Ovary (tissue), 9 donors: Measurements from ENCODE around the gene NOTCH1. TPM values are rescaled to one million over a fixed set of nuclear protein-coding genes. Genes with fewer than 3 reads are reported as not detected.

Experiments used
- DNase-seq, 5 donors: peaks; one replicate each; pipeline ENCODE4 v3.0.0-alpha.2; 2019 to 2020
- H3K27ac ChIP-seq, 2 donors: fragments of 200-600 bp; one replicate each; pipeline versions ENCODE4 v1.5.1 to v1.8.0; 2019 to 2022
- H3K27me3 ChIP-seq: fragments of 200-600 bp; one replicate; pipeline ENCODE4 v1.8.0; 2022
- H3K36me3 ChIP-seq: fragments of 200-600 bp; sonication (generic); one replicate; pipeline ENCODE4 v1.5.1; 2019
- H3K4me1 ChIP-seq: one replicate; pipeline ENCODE4 v1.8.1; 2013; ENCODE audit warnings: mild to moderate bottlenecking, moderate library complexity; ENCODE audit not compliant: insufficient read depth
- H3K4me3 ChIP-seq: fragments of 200-600 bp; sonication (generic); one replicate; pipeline ENCODE4 v1.5.1; 2017
- H3K9me3 ChIP-seq, 2 donors: fragments of 200-600 bp in 1 of 2; sonication (generic) in 1 of 2; one replicate each; pipeline versions ENCODE4 v1.5.1 to v1.8.1; 2013 to 2019; ENCODE audit warnings: mild to moderate bottlenecking in 1 of 2, moderate library complexity in 1 of 2
- EP300 ChIP-seq: sonication (generic); formaldehyde crosslinking; IDR thresholded peaks from one replicate; pipeline ENCODE4 v1.6.1; 2017; ENCODE audit warnings: antibody characterized with exemption
- POLR2A ChIP-seq: fragments of 450-650 bp; IDR thresholded peaks from one replicate; pipeline ENCODE4 v1.6.1; 2017; ENCODE audit warnings: antibody characterized with exemption, mild to moderate bottlenecking, moderate library complexity
- WGBS, 3 donors: extraction: QIAGEN DNeasy Blood & Tissue Kit in 1 of 3; methylation state at CpG; one replicate each; pipeline versions ENCODE4 v1.1.5 to v1.1.7; 2013 to 2017; 5-methylcytosine and 5-hydroxymethylcytosine counted together
- intact Hi-C, 4 donors: fragments of 100-400 bp; cut with DNase I; formaldehyde crosslinking; loops; one replicate each; pipeline versions ENCODE4 v1.11.0 to v1.15.1; 2022 to 2023
- polyA plus RNA-seq, 2 donors: library from polyadenylated mRNA; stranded (reverse); fragments of 200-250 nt in 1 of 2; fragments of 350-450 nt in 1 of 2; fragmentation: Illumina TruSeq in 1 of 2; extraction: RNeasy Lipid Tissue Mini Kit (QIAGEN cat#74804) in 1 of 2; gene quantifications; one replicate each; pipeline ENCODE4 v1.2.3, GENCODE V29; 2013 to 2014
- total RNA-seq, 7 donors: library from RNA; depleted of rRNA in 2 of 7; stranded (reverse); fragments of >200 nt in 2 of 7; fragmentation: NEBNext Ultra II Directional in 3 of 7; extraction: Animal tissue kit (Norgen Biotek cat#: 25700) in 3 of 7; gene quantifications; one replicate each; pipeline versions ENCODE4 v1.1.0 to v1.2.4, GENCODE V29; 2016 to 2023
- TF ChIP-seq, protein P1 (sequence below), 3 donors: fragments of 450-650 bp in 2 of 3; fragments of 200-600 bp in 1 of 3; IDR thresholded peaks; one replicate each; pipeline versions ENCODE4 v1.5.1 to v1.8.0; 2016 to 2022; ENCODE audit warnings: antibody characterized with exemption in 3 of 3, mild to moderate bottlenecking in 1 of 3
- donor health status: DM: no; HTN: no; CAD: no; lungs with moderate emphysema.
- donor health status: DM: no; HTN: no; CAD: no.
- donor health status: Bipolar disorder and iron deficiency.
- donor health status: DM: yes; HTN: yes; CAD: no.
- donor health status: DM: no; HTN: no; CAD: no.
- donor health status: DM: yes; HTN: yes; CAD: no.

The NOTCH1 gene
- total and polyA plus RNA-seq, 9 donors = 2.5 to 30.9 (median 17.1) TPM

- H3K27me3 ChIP-seq = no peaks in the 10 kb centered on the region
- TF ChIP-seq POLR2A = no peak
- no peaks in the 10 kb centered on the region for H3K9me3 ChIP-seq
- peaks cover under 1% of the 10 kb centered on the region for H3K4me1 ChIP-seq
- no peak overlapping the region for H3K27ac ChIP-seq
- no peak for DNase-seq
- no peak overlapping the region for H3K4me3 ChIP-seq
- 81 to 86% (median 83%) methylated on average over 24 to 25 of the region's 25 CpGs for WGBS, 3 donors
- H3K36me3 ChIP-seq = no peaks in the 10 kb centered on the region
- intact Hi-C loops = no loop called here
Observed at GRCh38 chr9:136476369-136477150, 69.3 kb downstream of the NOTCH1 start.

DNA sequence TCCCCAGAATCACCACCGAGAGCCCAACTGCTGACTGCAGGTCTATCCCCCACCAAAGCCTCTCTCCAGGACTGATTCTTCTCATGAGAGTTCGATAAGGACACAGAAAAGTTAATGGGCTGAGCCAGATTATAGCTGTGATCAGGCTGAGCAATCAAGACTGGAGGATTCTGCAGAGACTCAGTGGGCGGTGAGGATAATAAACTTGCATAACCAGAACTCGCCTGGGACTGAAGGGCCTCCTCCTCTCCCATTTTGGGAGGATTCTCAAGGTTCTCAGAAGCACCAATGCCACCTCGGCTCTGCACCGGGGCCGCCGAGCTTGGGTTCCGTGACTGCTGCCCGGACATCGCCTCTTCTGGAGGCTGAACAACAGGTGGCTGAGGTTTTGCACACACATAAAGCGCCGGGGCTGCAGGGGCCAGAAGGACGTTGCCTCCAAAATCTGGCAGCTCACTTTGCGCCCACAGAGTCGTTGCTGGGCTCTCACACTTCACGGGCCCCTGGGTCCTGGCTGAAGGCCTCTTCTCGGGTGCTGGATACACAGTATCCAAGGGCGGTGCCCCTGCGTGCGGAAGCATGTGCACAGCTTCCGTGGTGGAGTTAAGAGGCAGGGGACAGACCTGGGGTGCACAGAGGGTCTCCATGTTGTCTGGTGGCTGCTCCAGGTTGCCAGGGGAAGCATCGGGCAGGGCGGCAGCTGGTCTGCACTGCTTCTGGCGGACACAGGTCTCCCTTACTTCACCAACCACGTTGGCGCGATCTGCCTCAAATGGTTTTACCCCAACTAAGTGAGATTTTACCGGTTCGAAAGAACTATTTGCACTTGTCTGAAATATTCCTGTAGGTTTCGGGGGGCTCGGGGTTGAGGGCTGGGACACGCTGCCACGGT lies 70.6 kb downstream of the NOTCH1 start:
- TF ChIP-seq POLR2A (no peak), EP300 (no peak)
- TF ChIP-seq, protein P1, sequence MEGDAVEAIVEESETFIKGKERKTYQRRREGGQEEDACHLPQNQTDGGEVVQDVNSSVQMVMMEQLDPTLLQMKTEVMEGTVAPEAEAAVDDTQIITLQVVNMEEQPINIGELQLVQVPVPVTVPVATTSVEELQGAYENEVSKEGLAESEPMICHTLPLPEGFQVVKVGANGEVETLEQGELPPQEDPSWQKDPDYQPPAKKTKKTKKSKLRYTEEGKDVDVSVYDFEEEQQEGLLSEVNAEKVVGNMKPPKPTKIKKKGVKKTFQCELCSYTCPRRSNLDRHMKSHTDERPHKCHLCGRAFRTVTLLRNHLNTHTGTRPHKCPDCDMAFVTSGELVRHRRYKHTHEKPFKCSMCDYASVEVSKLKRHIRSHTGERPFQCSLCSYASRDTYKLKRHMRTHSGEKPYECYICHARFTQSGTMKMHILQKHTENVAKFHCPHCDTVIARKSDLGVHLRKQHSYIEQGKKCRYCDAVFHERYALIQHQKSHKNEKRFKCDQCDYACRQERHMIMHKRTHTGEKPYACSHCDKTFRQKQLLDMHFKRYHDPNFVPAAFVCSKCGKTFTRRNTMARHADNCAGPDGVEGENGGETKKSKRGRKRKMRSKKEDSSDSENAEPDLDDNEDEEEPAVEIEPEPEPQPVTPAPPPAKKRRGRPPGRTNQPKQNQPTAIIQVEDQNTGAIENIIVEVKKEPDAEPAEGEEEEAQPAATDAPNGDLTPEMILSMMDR (IDR thresholded peaks at IDR 0.05) = no peak
- intact Hi-C loops = no loop called here
- Histone ChIP-seq H3K9me3 (no peaks in the 10 kb centered on the region), H3K4me3 (no peak overlapping the region), H3K36me3 (no peaks in the 10 kb centered on the region), H3K27ac (no peak overlapping the region), H3K4me1 (no peaks in the 10 kb centered on the region), H3K27me3 (no peaks in the 10 kb centered on the region)
- no peak for DNase-seq
- 87 to 88% (median 87%) methylated on average over 34 of the region's 34 CpGs for WGBS, 3 donors

- no peak for TF ChIP-seq EP300
- TF ChIP-seq POLR2A = no peak
- H3K4me1 ChIP-seq = no peaks in the 10 kb centered on the region
- DNase-seq = no peak
- no peaks in the 10 kb centered on the region for H3K36me3 ChIP-seq
- 89 to 93% (median 89%) methylated on average over 26 to 27 of the region's 27 CpGs for WGBS, 3 donors
- H3K4me3 ChIP-seq = no peak overlapping the region
- H3K9me3 ChIP-seq = no peaks in the 10 kb centered on the region
- H3K27ac ChIP-seq = no peak overlapping the region
- H3K27me3 ChIP-seq = no peaks in the 10 kb centered on the region
- intact Hi-C loops = no loop called here
Observed at GRCh38 chr9:136474021-136474640, 71.7 kb downstream of the NOTCH1 start.

GRCh38 chr9:136473354-136473721 lies 72.5 kb downstream of the NOTCH1 start:
- Histone ChIP-seq H3K9me3 (no peaks in the 10 kb centered on the region), H3K4me3 (no peak overlapping the region), H3K27me3 (no peaks in the 10 kb centered on the region), H3K36me3 (no peaks in the 10 kb centered on the region), H3K27ac (no peak overlapping the region), H3K4me1 (no peaks in the 10 kb centered on the region)
- 88 to 89% (median 89%) methylated on average over 14 of the region's 14 CpGs for WGBS, 3 donors
- DNase-seq = no peak
- intact Hi-C loops = no loop called here
- no peak for TF ChIP-seq EP300
- no peak for TF ChIP-seq POLR2A
- TF ChIP-seq, protein P1 (IDR thresholded peaks at IDR 0.05) = no peak

DNA sequence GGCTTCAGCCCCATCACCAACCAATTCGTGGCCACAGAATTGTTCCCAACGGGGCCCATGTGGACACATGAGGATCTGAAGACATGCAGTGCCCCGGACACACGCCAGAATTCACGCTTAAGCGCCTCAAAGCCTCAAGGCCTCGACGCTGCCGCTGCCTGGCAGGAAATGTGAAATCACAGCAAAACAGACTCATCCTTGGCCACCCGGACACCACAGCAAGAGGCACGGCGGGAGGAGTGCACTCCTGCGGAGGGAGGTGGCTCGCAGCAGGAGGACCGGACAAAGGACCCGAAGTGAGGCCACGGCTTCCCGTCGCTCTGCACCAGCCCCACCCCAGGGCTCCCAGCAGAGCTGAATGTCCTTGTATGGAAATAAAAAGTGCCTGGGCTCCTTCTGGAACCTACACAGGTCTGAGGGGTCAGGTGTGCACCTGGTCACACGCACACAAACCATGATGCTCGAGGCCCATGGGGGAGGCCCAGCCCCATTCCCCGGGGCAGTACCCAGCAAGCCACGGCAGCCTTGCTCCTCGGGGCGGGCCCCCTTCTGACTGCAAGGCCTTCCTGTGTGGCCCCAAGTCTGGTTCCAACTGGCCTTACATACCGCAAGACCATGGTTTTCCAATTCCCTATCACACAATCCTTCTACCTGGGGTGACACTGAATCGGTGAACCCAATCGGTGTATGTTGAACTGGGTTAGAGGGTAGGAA lies 73.1 kb downstream of the NOTCH1 start:
- H3K27ac ChIP-seq = no peak overlapping the region
- no peak overlapping the region for H3K4me3 ChIP-seq
- no peaks in the 10 kb centered on the region for H3K36me3 ChIP-seq
- 83 to 88% (median 88%) methylated on average over 28 of the region's 28 CpGs for WGBS, 3 donors
- no peaks in the 10 kb centered on the region for H3K27me3 ChIP-seq
- DNase-seq = no peak
- TF ChIP-seq EP300 (no peak), POLR2A (no peak)
- TF ChIP-seq, protein P1 (IDR thresholded peaks at IDR 0.05) = no peak
- intact Hi-C loops = no loop called here
- H3K9me3 ChIP-seq = no peaks in the 10 kb centered on the region
- no peaks in the 10 kb centered on the region for H3K4me1 ChIP-seq
